Daoy (cell line): ENCODE measurements around the gene C1orf210. TPM values are rescaled to one million over a fixed set of nuclear protein-coding genes. Genes with fewer than 3 reads are reported as not detected.
A peak's percentile ranks its signal among the peaks of the same experiment; 100 is the strongest.

Experiments
- DNase-seq: peaks from one replicate; pipeline ENCODE4 v3.0.0-alpha.2; 2015; ENCODE audit warnings: low read depth
- total RNA-seq: library from RNA; depleted of rRNA; stranded (reverse); fragments of >200 nt; shearing (Covaris generic); gene quantifications from 2 replicates; pipeline ENCODE4 v1.2.3, GENCODE V29; 2014

Gene C1orf210
- total RNA-seq, 1 experiment from 2014 or later = not detected

DNA sequence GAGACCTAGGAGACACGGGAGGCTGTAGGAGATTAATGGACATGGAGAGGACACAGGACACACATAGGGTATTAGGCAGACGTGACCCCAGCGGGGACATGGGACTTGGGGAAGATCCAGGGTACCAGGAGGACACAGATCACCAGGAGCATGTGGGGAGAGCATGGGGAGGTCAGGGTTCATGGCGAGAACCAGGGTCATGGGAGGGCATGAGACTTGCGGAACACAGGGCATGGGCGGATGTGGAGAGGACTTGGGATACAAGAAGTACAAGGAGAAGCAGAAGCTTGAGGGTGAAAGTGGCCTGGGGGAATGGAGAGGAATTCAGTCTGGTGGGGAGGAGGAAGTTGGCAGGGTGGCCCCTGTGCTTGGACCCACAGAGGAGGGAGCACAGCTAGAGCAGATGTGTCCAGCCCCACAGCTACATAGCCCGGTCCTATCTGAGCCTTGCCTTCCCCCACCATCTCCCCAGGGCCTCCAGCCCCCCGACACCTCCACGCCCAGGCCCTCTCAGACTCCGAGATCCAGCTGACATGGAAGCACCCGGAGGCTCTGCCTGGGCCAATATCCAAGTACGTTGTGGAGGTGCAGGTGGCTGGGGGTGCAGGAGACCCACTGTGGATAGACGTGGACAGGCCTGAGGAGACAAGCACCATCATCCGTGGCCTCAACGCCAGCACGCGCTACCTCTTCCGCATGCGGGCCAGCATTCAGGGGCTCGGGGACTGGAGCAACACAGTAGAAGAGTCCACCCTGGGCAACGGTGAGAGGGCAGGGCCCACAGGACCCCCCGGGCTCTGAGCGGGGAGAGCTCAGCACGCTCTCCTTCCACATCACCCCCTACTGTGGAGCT lies 27.5 kb upstream of the C1orf210 start:
- no peak for DNase-seq

DNA sequence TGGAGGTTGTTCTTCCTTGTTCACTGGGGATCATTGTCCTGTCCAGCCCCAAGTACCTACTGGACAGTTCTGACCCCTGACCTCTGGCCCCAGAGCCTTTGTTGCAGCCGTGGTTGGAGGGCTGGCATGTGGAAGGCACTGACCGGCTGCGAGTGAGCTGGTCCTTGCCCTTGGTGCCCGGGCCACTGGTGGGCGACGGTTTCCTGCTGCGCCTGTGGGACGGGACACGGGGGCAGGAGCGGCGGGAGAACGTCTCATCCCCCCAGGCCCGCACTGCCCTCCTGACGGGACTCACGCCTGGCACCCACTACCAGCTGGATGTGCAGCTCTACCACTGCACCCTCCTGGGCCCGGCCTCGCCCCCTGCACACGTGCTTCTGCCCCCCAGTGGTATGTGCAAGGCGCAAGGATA lies 26.8 kb upstream of the C1orf210 start:
- no peak for DNase-seq

DNA sequence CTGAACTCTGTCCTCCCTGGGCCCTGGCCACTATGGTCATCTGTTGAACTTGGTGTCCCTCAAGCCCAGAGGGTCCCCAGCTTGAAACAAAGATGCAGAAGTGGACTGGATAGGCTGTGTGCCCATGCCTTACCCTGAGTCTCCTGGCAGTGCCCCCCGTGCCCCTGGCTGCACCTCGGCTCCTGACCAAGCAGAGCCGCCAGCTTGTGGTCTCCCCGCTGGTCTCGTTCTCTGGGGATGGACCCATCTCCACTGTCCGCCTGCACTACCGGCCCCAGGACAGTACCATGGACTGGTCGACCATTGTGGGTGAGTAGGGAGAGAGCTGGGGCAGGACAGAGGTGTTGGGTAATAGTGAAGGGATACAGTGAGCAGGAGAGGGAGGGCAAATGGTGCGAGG lies 26.1 kb upstream of the C1orf210 start:
- DNase-seq = no peak

DNA sequence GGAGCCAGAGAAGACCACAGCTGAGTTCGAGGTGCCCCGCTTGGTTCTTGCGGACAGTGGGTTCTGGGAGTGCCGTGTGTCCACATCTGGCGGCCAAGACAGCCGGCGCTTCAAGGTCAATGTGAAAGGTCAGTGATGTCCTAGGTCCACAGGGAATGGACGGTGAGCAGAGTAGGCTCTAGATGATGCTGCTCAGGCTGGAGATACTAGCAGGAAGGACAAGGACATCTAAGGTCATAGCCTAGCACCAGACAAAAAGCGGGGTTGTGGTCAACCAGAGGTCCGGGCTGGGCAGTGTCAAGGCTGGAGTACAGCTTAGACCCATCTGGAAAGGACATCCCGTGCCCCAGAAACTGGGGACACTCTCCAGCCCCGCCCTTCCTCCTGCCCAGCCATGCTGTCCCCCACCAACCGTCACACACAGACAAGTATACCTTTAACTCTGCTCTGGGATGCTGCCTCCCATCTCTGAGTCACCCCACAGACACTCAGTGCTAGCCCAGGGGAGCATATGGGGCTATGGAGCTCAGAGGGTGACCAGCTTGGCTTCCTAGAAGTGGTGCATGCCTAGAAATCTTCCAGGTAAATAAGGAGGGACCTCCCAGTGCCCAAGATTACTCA lies 24.1 kb upstream of the C1orf210 start:
- no peak for DNase-seq

DNA sequence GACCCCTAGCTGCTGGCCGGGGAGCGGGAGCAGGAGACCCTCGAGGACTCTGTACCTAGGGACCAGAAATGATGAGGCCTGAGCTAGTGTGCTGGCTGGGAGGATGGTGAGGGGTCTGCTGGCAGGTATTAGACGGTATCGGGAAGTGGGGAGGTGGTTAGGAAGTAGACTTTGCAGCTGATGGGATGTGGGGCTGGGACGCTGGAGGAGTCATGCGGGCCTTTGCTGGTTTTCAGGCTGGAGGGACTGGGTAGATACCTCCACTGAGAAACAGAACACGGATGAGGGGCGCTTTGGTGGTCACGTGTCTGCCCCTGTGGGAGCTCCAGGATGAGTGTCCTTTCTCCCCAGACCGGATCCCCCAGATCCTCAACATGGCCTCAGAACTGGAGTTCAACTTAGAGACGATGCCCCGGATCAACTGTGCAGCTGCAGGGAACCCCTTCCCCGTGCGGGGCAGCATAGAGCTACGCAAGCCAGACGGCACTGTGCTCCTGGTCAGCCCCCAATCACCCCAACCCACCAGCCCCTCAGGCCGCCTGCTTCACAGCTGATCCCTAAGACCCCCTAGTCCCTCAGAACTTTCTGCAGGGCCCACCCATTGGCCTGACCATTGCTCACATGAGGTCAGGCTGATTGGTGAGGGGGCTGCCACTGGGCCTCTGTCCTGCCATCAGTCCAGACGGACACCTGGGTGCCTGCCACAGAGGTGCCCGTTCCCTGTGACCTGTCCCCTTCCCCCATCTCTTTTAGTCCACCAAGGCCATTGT lies 23.4 kb upstream of the C1orf210 start:
- no peak for DNase-seq

DNA sequence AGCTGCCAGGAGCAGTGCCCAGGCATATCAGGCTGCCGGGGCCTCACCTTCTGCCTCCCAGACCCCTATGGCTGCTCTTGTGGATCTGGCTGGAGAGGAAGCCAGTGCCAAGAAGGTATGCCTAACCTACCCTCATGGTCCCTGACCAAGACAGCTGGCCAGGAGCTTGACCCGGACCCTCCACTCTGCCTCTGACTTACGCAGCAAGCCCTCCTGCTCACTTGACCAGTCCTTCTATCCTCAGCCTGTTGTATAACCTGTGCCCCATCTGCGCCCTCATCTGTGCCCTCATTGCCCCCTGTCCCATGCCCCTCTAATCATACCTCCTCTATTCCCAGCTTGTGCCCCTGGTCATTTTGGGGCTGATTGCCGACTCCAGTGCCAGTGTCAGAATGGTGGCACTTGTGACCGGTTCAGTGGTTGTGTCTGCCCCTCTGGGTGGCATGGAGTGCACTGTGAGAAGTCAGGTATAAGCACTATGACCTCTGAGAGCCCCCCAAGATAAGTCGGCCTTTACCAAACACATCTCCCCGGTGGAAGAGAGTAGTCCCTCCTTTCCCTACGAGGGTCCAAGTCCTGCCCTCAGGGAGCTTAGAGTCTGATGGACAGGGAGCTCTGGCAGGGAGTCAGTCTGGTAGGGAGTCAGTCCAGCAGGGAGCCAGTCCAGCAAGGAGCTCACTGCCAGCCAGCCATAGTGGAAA lies 22.2 kb upstream of the C1orf210 start:
- no peak for DNase-seq

DNA sequence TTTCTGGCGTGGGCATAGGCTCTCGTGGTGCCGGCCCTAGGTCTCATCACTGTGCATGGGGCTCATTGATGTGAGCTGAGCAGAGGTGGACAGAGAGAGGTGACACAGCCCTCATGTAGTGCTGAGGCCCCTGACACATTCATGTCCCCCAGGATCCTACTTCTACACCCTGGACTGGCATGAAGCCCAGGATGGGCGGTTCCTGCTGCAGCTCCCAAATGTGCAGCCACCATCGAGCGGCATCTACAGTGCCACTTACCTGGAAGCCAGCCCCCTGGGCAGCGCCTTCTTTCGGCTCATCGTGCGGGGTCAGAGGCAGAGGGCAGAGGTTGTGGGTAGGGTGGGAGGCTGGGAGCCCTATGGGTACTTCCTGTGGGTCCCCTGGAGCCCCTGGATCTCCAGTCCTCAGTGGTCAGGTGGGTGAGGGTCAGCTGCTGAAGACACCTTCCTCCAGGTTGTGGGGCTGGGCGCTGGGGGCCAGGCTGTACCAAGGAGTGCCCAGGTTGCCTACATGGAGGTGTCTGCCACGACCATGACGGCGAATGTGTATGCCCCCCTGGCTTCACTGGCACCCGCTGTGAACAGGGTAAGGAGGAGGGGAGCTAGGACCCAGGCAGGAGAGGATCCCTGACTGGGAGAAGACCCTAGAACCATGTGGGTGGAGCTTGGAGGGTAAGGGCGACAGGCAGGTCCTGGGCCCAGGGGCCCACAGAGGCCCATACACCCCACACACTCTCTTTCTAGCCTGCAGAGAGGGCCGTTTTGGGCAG lies 21.5 kb upstream of the C1orf210 start:
- no peak for DNase-seq

DNA sequence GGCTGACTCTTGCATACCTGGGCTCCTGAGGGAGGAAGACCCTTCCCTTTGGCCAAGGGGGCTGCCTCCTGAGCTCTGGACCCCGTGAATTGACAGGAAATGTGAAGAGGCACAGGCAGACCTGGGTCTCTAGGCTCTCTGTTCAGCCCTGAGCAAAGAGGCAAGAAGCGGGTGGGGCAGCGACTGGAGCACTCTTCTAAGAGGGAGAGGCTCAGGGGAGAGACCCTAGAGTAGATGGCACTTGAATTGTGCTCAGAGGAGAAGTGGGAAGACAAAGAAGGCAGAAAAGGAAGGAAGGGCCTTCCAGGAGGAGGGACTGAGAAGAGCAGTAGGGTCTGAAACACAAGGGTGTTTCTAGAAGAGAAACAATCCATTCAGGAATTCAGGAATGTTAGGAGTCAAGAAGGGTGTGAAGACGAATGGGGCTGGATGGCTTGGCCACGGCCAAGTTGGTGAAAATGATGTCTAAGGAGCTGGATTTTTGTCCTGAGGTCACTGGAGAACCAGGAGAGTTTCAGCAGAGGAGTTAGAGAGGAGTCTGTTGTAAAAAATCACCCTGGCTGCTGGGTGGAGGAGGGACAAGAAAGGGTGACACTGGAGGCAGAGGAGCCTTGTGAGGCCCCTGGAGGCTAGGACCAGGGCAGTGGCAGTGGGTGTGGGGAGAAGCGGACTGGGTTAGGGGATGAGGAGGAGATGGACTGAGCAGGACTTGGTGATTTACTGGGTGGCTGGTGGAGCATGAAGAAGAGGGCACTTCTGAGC lies 20.7 kb upstream of the C1orf210 start:
- no peak for DNase-seq

DNA sequence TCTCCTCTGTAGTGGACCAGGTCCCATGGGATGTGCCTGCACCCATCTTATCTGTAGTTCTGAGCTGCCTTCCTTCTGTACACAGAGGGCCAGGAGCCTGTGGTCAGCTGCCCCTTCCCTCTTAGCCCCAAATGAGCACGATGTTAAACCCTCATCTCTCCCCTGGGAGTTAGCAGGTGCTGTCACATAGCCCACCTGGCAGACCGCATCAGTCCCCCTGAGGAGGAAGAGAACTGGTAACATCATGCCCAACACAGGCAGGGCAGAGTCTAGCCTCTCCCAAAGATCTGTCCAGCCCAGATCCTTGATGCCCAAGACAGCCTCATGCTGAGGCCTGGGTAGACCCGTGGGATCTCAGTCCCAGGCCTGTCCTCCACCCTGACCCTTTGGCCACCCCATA lies 20.1 kb upstream of the C1orf210 start:
- DNase-seq = no peak

DNA sequence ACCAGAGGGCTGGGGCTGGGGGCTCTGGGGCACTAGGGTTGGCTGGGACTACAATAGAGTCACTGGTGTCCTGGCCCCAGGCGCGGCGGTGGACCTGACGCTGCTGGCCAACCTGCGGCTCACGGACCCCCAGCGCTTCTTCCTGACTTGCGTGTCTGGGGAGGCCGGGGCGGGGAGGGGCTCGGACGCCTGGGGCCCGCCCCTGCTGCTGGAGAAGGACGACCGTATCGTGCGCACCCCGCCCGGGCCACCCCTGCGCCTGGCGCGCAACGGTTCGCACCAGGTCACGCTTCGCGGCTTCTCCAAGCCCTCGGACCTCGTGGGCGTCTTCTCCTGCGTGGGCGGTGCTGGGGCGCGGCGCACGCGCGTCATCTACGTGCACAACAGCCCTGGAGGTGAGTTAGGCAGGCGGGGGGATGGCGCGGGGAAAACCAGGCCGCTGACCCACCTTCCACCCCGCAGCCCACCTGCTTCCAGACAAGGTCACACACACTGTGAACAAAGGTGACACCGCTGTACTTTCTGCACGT lies 19.5 kb upstream of the C1orf210 start:
- DNase-seq = no peak

DNA sequence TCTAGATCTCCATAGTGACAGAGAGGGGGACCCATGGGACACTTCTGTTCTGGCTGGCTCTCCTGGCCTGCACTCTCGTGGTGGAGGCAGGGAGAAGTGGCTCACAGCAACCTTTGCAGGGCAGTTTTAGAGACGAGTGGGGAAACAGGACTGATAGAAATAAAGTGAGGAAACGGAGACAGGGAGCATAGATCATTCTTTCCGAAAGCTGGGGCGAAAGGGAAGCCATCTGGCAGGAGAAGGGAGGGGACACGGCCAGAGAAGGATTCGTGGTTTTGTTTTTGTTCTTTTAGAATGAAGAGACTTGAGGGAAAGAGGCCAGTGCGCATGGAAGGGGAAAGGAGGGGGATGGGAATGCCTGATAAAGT lies 18.9 kb upstream of the C1orf210 start:
- DNase-seq = no peak

DNA sequence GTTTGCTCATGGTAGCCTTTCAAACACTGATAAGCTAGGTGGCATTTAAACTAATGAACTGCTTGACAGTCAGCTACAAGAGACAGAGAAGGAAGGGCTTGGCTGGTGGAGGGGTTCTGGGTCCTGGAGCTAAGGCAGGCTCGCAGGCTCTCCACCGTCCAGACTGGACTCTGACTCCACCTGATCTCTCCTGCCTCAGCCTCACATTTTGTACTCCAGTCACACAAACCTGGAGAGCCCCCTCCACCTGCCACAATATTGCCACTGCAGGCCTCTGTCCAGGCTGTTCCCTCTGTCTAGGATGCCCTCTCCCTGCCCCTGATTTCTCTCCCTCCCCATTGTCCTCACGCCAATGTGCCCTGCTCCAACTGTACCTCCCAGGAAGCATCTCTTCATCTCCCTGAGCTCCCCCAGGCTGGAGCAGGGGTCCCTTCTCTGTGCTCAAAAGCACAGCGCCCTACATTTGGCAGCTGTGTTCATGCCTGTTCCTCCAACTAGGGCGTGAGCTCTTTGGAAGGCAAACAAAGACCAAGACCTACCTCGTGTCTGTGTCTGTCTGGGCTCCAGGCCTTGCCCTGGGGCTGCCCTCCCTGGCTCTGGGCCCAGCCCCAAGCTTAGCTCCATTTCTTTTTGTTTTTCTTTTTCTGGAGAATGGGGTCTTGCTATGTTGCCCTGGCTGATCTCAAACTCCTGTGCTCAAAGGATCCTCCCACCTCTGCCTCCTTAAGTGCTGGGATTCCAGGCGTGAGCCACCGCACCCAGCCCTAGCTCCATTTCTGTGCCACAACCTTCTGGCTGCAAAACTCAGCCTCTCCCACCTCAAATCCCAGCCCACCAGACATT lies 18.3 kb upstream of the C1orf210 start:
- no peak for DNase-seq

DNA sequence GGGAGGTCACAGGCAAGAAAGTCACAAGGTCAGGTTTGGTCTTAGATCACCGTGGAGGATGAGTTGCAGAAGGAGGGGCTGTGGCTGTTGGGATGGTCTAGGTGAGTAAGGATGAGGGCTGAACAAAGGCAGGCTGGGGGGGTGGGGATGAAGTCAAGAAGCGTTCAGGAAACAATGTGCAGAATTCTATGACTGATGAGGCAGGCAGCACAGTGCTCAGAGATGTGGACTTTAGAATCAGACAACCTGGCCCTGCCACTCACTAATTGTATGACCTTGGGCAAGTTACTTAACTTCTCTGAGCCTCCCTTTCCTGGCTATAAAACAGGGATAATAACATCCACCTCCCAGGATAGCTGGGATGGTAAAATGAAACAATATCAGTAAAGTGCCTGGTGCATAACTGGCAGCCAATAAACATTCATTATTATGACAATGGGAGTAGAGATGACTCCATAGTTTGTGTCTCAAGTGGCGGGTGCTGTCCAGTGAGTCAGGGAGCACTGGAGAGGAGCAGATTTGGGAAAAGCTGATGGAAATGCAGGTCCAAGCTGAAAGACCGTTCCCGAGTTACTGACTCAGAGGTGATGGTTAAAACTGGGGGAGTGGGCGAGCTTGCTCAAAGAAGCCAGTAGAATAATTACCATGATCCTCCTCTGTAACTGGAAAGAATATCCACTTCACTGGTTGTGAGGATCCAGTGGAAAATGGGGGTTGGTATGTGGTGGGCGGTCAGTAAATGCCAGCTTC lies 17.5 kb upstream of the C1orf210 start:
- peak; percentile 36 for DNase-seq

DNA sequence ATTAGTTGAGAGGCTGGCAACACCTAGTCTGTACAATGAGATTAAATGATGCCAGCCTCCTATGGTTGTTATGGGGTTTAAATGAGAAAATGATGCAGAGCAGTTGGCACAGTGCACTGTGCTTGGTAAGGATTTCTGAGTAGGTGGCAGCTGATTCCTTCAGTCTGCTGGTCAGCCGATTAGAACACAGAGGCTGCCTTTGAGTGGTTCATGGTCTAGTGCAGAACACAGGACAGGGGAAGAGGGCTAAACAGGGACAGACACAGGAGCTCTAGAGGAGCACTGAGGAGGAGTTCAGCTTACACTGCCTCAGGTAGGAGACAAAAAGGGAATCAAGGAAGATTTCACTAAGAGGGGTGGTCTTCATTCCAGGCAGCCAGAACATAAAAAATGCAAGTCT lies 16.8 kb upstream of the C1orf210 start:
- no peak for DNase-seq

DNA sequence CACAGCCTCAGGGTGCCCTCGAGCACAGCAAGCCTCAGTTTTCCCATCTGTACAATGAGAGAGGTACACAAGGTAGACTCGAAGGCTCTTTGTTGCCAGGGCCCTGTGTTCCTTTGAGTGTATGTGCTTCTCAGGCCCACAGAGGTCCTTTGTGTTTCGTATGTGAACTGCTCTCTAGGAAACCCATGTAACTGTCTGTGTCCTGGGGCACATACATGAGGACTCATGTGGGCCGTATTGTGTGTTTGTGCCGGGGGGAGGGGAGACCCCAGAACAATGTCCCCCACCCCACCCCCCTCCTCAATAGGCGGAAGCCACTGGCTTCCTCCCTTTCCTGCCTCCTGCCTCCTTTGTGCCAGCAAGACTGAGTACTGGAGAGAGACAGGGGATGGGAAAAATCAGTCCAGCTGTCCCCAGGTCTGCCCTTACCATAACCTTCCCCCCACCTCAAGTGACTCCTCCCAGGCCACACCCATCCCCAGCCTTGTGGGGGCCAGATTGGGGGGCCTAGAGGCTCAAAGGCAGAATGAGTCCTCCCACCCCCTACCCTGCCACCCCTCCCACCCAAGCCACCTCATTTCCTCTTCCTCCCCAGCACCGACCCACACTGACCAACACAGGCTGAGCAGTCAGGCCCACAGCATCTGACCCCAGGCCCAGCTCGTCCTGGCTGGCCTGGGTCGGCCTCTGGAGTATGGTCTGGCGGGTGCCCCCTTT lies 15.2 kb upstream of the C1orf210 start, which contains the start of gene TIE1:
Gene TIE1, plus strand, starts transcription at position 605 of the 717 bp plus-strand sequence. Its CDS starts 90 bp downstream, at position 695.
- DNase-seq = peak; percentile 74

DNA sequence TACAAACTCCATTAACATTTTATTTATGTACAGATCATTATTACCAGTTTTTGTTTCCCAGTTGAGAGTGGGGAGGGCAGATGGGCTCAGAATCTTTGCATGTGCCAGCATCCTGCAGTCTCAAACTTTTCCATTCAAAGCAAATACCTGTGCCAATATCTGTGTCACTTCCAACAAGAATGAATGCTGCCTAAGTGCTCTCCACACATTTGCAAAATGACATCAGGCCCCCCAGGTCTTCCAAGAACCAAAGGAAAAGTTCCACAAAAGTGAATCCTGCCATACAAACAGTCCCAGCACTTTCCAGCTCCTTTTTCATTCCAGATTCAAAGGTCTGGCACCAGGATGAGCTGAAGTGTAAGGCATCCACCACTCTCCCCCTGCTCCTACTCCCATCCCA lies 13.7 kb upstream of the C1orf210 start:
- DNase-seq = no peak

DNA sequence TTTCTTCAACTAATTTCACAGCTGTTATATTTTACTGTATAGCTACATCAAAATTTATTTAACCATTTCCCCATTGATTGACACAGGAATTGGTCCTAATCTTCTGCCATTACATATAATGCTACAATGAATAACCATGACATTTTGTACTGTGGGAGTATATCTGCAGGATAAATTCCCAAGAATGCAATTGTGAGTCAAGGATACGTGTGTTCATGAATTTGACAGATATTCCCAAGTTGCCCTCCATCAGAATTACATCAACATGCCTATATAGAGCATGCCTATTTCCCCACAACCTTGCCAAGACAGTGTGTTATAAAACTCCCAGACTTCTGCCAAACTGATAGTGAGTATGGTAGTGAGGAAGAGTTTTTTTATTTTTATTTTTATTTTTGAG lies 12.7 kb upstream of the C1orf210 start:
- DNase-seq = no peak

DNA sequence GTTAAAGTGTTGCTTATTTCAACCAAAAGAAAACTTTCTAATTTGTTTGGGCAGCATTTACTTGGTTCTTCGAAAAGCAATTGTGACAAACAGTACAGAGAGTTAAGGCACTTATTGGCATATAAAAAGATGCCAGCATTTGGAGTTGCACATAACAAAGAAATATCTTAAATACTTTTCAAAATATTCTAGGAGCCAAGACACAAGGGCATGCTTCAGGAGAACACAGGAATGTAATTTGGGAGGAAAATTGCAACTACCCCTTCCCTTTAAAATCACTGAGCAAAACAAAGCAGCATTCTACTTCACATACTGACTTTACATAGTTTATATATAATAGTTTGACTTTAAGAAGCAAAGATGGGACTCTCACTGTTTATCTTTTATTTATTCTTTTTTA lies 10.8 kb upstream of the C1orf210 start:
- DNase-seq = no peak
